Measurements from ENCODE around the gene KCTD4.

GRCh38 chr13:45207319-45207718 is 6.5 kb upstream of the KCTD4 start:
- TF ChIP-seq RAD21 (conservative IDR thresholded peaks at IDR 0.05) (no peak), EZH2 (IDR thresholded peaks at IDR 0.05; ENCODE audit: borderline replicate concordance, insufficient read depth, low read length, poor library complexity, severe bottlenecking) (no peak), TAF1 (IDR thresholded peaks at IDR 0.05; ENCODE audit: low read depth) (no peak)
- TF ChIP-seq, protein P1, sequence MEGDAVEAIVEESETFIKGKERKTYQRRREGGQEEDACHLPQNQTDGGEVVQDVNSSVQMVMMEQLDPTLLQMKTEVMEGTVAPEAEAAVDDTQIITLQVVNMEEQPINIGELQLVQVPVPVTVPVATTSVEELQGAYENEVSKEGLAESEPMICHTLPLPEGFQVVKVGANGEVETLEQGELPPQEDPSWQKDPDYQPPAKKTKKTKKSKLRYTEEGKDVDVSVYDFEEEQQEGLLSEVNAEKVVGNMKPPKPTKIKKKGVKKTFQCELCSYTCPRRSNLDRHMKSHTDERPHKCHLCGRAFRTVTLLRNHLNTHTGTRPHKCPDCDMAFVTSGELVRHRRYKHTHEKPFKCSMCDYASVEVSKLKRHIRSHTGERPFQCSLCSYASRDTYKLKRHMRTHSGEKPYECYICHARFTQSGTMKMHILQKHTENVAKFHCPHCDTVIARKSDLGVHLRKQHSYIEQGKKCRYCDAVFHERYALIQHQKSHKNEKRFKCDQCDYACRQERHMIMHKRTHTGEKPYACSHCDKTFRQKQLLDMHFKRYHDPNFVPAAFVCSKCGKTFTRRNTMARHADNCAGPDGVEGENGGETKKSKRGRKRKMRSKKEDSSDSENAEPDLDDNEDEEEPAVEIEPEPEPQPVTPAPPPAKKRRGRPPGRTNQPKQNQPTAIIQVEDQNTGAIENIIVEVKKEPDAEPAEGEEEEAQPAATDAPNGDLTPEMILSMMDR (IDR thresholded peaks at IDR 0.05; ENCODE audit: poor library complexity, severe bottlenecking) = no peak
